DOHH2 (cell line): ENCODE data around the gene STAM.

ENCODE experiments used
- H3F3A ChIP-seq: fragments of 200-600 bp; sonication (generic), shearing (Covaris generic); 2 replicates; pipeline ENCODE4 v1.6.0; 2016; ENCODE audit warnings: antibody characterized with exemption, mild to moderate bottlenecking; ENCODE audit not compliant: control insufficient read depth, insufficient read depth
- H3K27ac ChIP-seq: fragments of 200-600 bp; sonication (generic); 2 replicates; pipeline ENCODE4 v1.5.1; 2014; ENCODE audit warnings: low read depth, mild to moderate bottlenecking, low read length, moderate library complexity
- H3K27me3 ChIP-seq: fragments of 200-600 bp; sonication (generic); 2 replicates; pipeline ENCODE4 v1.6.1; 2014; ENCODE audit warnings: mild to moderate bottlenecking, low read length, mixed read lengths; ENCODE audit not compliant: control insufficient read depth
- H3K36me3 ChIP-seq: fragments of 200-600 bp; sonication (generic); 2 replicates; pipeline ENCODE4 v1.6.1; 2014; ENCODE audit warnings: mild to moderate bottlenecking, low read length, moderate library complexity, mixed read lengths; ENCODE audit not compliant: control insufficient read depth
- H3K4me1 ChIP-seq: fragments of 200-600 bp; sonication (generic); 2 replicates; pipeline ENCODE4 v1.6.1; 2014; ENCODE audit warnings: mild to moderate bottlenecking, low read length, mixed read lengths; ENCODE audit not compliant: control insufficient read depth
- H3K4me2 ChIP-seq: fragments of 200-600 bp; sonication (generic); 2 replicates; pipeline ENCODE4 v1.6.0; 2014; ENCODE audit warnings: mild to moderate bottlenecking, low read length, moderate library complexity
- H3K4me3 ChIP-seq: fragments of 200-600 bp; sonication (generic); 2 replicates; pipeline ENCODE4 v1.5.1; 2014; ENCODE audit warnings: mild to moderate bottlenecking, low read length, mixed read lengths
- H3K79me2 ChIP-seq: fragments of 200-600 bp; sonication (generic); 2 replicates; pipeline ENCODE4 v1.6.1; 2014; ENCODE audit warnings: mild to moderate bottlenecking, low read length, mixed read lengths; ENCODE audit not compliant: control insufficient read depth
- H3K9me2 ChIP-seq: fragments of 200-600 bp; sonication (generic); replicated peaks from 2 replicates; pipeline ENCODE4 v1.6.1; 2014; ENCODE audit warnings: mild to moderate bottlenecking, low read length, mixed read lengths; ENCODE audit not compliant: control insufficient read depth
- H3K9me3 ChIP-seq: fragments of 200-600 bp; sonication (generic); 2 replicates; pipeline ENCODE4 v1.6.1; 2014; ENCODE audit warnings: antibody characterized with exemption, low read length, mixed read lengths; ENCODE audit not compliant: control insufficient read depth, insufficient read depth
- H4K20me1 ChIP-seq: fragments of 200-600 bp; sonication (generic); 2 replicates; pipeline ENCODE4 v1.6.0; 2014; ENCODE audit warnings: low read depth, mild to moderate bottlenecking, antibody characterized with exemption, low read length, moderate library complexity; ENCODE audit not compliant: control insufficient read depth, insufficient read depth
- EZH2phosphoT487 ChIP-seq: fragments of 200-600 bp; sonication (generic); IDR thresholded peaks from 2 replicates; pipeline ENCODE4 v1.6.1; 2017; ENCODE audit warnings: borderline replicate concordance, mild to moderate bottlenecking, antibody characterized with exemption, low read length, moderate library complexity, mixed read lengths
- TF ChIP-seq, protein P1 (sequence below): fragments of 200-600 bp; sonication (generic); IDR thresholded peaks from one replicate; pipeline ENCODE4 v1.5.1; 2014; ENCODE audit warnings: antibody characterized with exemption, mild to moderate bottlenecking, low read depth, low read length; ENCODE audit not compliant: poor library complexity, severe bottlenecking

STAM gene

DNA sequence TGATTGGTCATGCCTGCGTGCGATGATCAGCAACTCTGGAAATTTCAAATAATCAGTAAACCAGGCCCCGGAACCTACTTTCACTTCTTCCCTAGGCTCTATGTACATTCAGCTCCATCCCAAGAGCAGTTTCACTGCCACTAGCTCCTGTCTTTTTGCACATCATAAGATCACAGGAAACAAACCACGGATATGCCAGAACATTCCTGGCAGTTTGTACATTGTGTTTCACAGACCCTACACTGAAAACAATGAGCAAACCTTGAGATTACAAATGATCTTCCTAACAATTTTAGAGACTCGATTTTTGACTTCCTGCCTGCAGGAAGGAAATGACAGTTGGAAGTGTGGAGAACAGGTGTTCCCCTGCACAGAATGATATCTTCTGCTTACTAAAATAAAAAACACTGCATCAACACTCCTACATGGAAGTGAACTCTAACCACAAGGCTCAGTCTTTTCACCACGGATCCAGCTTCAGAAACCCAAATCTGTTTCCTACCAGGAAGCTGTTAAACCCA is 100.5 kb downstream of the STAM start:
- H3K4me3 ChIP-seq = peak overlapping the region; percentile 60
- no peaks in the 10 kb centered on the region for H3K9me2 ChIP-seq
- no peaks in the 10 kb centered on the region for H3K36me3 ChIP-seq
- H4K20me1 ChIP-seq = no peaks in the 10 kb centered on the region
- peaks cover 30% of the 10 kb centered on the region for H3K4me1 ChIP-seq
- H3F3A ChIP-seq = no peaks in the 10 kb centered on the region
- H3K27ac ChIP-seq = peak overlapping the region; percentile 67
- peak overlapping the region; percentile 81 for H3K4me2 ChIP-seq
- no peaks in the 10 kb centered on the region for H3K79me2 ChIP-seq
- H3K27me3 ChIP-seq = no peaks in the 10 kb centered on the region
- TF ChIP-seq, protein P1, sequence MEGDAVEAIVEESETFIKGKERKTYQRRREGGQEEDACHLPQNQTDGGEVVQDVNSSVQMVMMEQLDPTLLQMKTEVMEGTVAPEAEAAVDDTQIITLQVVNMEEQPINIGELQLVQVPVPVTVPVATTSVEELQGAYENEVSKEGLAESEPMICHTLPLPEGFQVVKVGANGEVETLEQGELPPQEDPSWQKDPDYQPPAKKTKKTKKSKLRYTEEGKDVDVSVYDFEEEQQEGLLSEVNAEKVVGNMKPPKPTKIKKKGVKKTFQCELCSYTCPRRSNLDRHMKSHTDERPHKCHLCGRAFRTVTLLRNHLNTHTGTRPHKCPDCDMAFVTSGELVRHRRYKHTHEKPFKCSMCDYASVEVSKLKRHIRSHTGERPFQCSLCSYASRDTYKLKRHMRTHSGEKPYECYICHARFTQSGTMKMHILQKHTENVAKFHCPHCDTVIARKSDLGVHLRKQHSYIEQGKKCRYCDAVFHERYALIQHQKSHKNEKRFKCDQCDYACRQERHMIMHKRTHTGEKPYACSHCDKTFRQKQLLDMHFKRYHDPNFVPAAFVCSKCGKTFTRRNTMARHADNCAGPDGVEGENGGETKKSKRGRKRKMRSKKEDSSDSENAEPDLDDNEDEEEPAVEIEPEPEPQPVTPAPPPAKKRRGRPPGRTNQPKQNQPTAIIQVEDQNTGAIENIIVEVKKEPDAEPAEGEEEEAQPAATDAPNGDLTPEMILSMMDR = no peak
- no peak for TF ChIP-seq EZH2phosphoT487
- no peaks in the 10 kb centered on the region for H3K9me3 ChIP-seq

GRCh38 chr10:17747883-17748550 is 104.1 kb downstream of the STAM start:
- TF ChIP-seq, protein P1 = no peak
- no peak for TF ChIP-seq EZH2phosphoT487
- Histone ChIP-seq H3K4me3 (no peak overlapping the region), H3K36me3 (no peaks in the 10 kb centered on the region), H3K4me1 (peaks cover 28% of the 10 kb centered on the region), H3K9me2 (no peaks in the 10 kb centered on the region), H3K4me2 (no peak overlapping the region), H3K79me2 (no peaks in the 10 kb centered on the region), H4K20me1 (no peaks in the 10 kb centered on the region), H3F3A (no peaks in the 10 kb centered on the region), H3K27me3 (no peaks in the 10 kb centered on the region), H3K9me3 (no peaks in the 10 kb centered on the region), H3K27ac (no peak overlapping the region)

DNA sequence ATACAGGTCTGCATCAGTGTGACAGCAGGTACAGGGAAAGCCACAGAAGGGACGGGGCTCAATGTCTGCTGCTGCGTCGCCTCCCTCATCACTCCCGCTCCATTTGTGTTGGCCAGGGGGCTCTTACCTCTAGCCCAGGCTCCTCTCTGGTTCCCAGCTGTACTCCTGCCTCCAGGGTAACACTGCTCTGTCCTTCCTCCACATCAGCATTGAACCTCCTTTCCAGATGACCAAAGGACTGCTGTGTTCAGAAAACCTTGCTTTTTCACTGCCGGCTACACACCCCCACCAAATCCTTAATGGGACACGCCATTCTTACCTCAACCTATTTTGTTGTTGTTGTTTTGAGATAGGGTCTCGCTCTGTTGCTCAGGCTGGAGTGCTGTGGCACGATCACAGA is 105.9 kb downstream of the STAM start:
- H3K36me3 ChIP-seq = no peaks in the 10 kb centered on the region
- no peak overlapping the region for H3K27ac ChIP-seq
- no peaks in the 10 kb centered on the region for H3K79me2 ChIP-seq
- no peak overlapping the region for H3K4me3 ChIP-seq
- no peaks in the 10 kb centered on the region for H3K27me3 ChIP-seq
- no peak overlapping the region for H3K4me2 ChIP-seq
- TF ChIP-seq, protein P1 = no peak
- no peak for TF ChIP-seq EZH2phosphoT487
- H3K9me2 ChIP-seq = no peaks in the 10 kb centered on the region
- no peaks in the 10 kb centered on the region for H3F3A ChIP-seq
- no peaks in the 10 kb centered on the region for H3K9me3 ChIP-seq
- H3K4me1 ChIP-seq = peaks cover 10% of the 10 kb centered on the region
- H4K20me1 ChIP-seq = no peaks in the 10 kb centered on the region
